GM13977 (cell line): ENCODE data around the gene FREY1.

Experiments used
- DNase-seq: peaks from one replicate; pipeline ENCODE4 v3.0.0; 2012; ENCODE audit warnings: low spot score
- CTCF ChIP-seq: IDR thresholded peaks from 2 replicates; pipeline ENCODE4 v1.5.1; 2012; ENCODE audit warnings: mild to moderate bottlenecking, control low read depth; ENCODE audit not compliant: insufficient read depth; ENCODE audit errors: extremely low read depth, missing control alignments
- in situ Hi-C: fragments of 300-500 bp; cut with MboI; formaldehyde crosslinking; loops from one replicate; pipeline ENCODE4 v1.12.0; 2022; ENCODE audit warnings: low sequenced_read_pairs, low pct_unique_long_range_greater_than_20kb, mixed read lengths, inconsistent platforms; ENCODE audit not compliant: unreplicated experiment

FREY1 gene

GRCh38 chr11:45895553-45896259 is 11.4 kb downstream of the FREY1 start:
- no peak for TF ChIP-seq CTCF
- DNase-seq = no peak
- in situ Hi-C loops = no loop called here

DNA sequence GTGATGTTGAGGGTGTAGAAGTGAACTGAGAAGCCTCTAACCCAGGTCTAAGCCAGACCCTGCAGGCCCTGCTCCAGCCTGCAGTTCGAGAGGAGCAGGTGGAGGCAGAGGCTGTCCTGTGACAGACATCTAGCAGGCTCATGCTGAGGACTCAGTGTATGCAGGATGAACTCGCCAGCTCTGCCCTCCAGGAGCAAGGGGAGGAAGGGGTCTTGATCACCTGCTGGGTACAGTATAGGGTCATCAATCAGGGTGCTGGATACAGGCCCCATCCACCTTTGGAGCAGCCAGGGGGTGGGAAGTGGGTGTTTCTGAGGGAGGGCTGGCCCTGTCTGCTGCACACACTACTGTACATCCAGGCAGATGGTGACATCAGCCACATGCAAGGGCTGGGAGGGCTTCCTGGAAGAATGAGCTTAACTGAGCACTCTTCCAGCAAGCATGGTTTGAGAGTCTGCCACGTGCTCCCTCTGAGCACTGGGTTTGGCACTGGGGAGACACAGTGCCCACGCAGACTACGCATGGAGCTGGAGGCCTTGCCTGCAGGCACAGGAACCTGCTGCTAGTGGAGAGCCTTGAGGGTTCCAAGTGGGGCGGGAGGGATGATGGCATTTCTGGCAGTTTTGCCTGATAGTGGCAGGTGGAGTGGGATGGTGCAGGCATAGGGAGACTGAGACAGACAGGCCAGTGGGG is 12.4 kb downstream of the FREY1 start:
- DNase-seq = no peak
- TF ChIP-seq CTCF = no peak
- in situ Hi-C loops = no loop called here

GRCh38 chr11:45892856-45893255 is 14.2 kb downstream of the FREY1 start:
- TF ChIP-seq CTCF = no peak
- no peak for DNase-seq
- in situ Hi-C loops = no loop called here

DNA sequence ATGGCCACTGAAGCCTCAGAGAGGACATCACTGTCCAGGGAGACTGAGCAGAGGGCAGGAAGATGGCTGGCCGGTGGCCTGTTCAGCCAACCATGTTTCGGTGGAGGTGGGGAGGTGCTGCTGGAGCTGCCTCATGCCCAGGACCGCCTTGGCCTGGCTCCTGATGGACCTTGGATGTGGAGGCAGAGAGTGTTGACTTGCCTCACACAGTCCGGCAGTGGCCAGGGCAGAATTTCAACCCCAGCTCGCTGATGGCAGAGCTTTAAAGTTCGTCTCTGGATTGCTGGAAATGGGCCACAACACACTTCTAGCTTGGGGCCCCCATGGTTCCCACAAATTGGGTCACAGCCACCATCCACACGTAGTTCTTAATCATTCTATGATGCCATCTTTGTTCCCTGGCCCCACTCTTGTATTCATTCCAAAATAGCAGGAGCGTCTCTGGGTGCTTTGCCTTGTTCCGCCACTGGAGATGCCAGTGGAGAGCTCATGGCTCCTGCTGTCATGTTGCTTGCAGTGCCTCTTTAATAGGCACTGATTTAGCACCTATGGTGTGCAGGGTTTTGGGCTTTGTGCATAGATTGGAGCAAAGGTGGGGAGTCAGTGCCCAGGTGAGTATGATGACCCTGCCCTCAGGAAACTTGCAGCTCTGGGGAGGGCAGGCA is 16.1 kb downstream of the FREY1 start:
- in situ Hi-C loops = no loop called here
- TF ChIP-seq CTCF = no peak
- DNase-seq = no peak

- no peak for DNase-seq
- no peak for TF ChIP-seq CTCF
- in situ Hi-C loops = no loop called here
These were observed 17.1 kb downstream of the FREY1 start for GRCh38 chr11:45889966-45890365.

GRCh38 chr11:45889555-45889954 is 17.5 kb downstream of the FREY1 start:
- in situ Hi-C loops = no loop called here
- no peak for DNase-seq
- TF ChIP-seq CTCF = no peak
